Mesodermal cell (in vitro differentiated cells): ENCODE data around the gene TYW3.

Experiments used
- H3K27ac ChIP-seq: 2 replicates; pipeline ENCODE4 v1.7.0; 2013; ENCODE audit warnings: mild to moderate bottlenecking, low read depth, low read length, moderate library complexity; ENCODE audit not compliant: severe bottlenecking
- H3K36me3 ChIP-seq: 2 replicates; pipeline ENCODE4 v1.7.1; 2013; ENCODE audit warnings: mild to moderate bottlenecking, low read length, moderate library complexity; ENCODE audit not compliant: control insufficient read depth, insufficient read depth
- H3K4me1 ChIP-seq: one replicate; pipeline ENCODE4 v1.7.1; 2013; ENCODE audit warnings: mild to moderate bottlenecking, low read length; ENCODE audit not compliant: insufficient read depth, control insufficient read depth, poor library complexity, severe bottlenecking
- H3K4me3 ChIP-seq: 2 replicates; pipeline ENCODE4 v1.7.0; 2013; ENCODE audit warnings: low read length, control low read depth, mild to moderate bottlenecking; ENCODE audit not compliant: insufficient read depth, poor library complexity, severe bottlenecking; ENCODE audit errors: extremely low read depth
- H3K9me3 ChIP-seq: 2 replicates; pipeline ENCODE4 v1.7.1; 2013; ENCODE audit warnings: mild to moderate bottlenecking, low read length, moderate library complexity; ENCODE audit not compliant: control insufficient read depth
- WGBS, 2 experiments: methylation state at CpG; one replicate each; pipeline ENCODE4 v1.1.5; 2013; ENCODE audit warnings: missing lambda C conversion rate in 2 of 2; ENCODE audit not compliant: insufficient coverage in 2 of 2; 5-methylcytosine and 5-hydroxymethylcytosine counted together

TYW3 gene

GRCh38 chr1:74780594-74780993 is 47.6 kb downstream of the TYW3 start:
- Histone ChIP-seq H3K27ac (no peak overlapping the region), H3K36me3 (no peaks in the 10 kb centered on the region), H3K4me3 (no peak overlapping the region), H3K9me3 (no peaks in the 10 kb centered on the region), H3K4me1 (no peaks in the 10 kb centered on the region)
- 33% methylated on average over 1 of the region's 2 CpGs; no CpG with 5 or more reads in 1 of the 2 experiments for WGBS, 2 experiments

GRCh38 chr1:74785944-74786343 is 53.0 kb downstream of the TYW3 start:
- no peaks in the 10 kb centered on the region for H3K4me1 ChIP-seq
- no peaks in the 10 kb centered on the region for H3K36me3 ChIP-seq
- H3K4me3 ChIP-seq, result no peak overlapping the region

GRCh38 chr1:74790453-74790852 is 57.5 kb downstream of the TYW3 start:
- Histone ChIP-seq H3K4me3 (no peak overlapping the region), H3K27ac (no peak overlapping the region), H3K36me3 (no peaks in the 10 kb centered on the region), H3K9me3 (no peaks in the 10 kb centered on the region), H3K4me1 (no peaks in the 10 kb centered on the region)

More at GRCh38 chr1:74785944-74786343, 53.0 kb downstream of the TYW3 start:
- H3K27ac ChIP-seq, result no peak overlapping the region
- no peaks in the 10 kb centered on the region for H3K9me3 ChIP-seq

- Histone ChIP-seq H3K36me3 (no peaks in the 10 kb centered on the region), H3K4me1 (no peaks in the 10 kb centered on the region), H3K9me3 (no peaks in the 10 kb centered on the region), H3K27ac (no peak overlapping the region), H3K4me3 (no peak overlapping the region)
- no CpG with 5 or more reads among the region's 2 CpGs for WGBS, 2 experiments
These were observed 58.5 kb downstream of the TYW3 start for GRCh38 chr1:74791491-74791890.

- Histone ChIP-seq H3K36me3 (no peaks in the 10 kb centered on the region), H3K4me3 (no peak overlapping the region), H3K9me3 (no peaks in the 10 kb centered on the region), H3K27ac (no peak overlapping the region), H3K4me1 (no peaks in the 10 kb centered on the region)
These were observed 66.2 kb downstream of the TYW3 start for GRCh38 chr1:74799119-74799657.

- Histone ChIP-seq H3K9me3 (no peaks in the 10 kb centered on the region), H3K27ac (peak overlapping the region; percentile 60), H3K36me3 (no peaks in the 10 kb centered on the region), H3K4me1 (no peaks in the 10 kb centered on the region), H3K4me3 (no peak overlapping the region)
- 89 to 96% methylated on average over 4 to 7 of the region's 9 CpGs for WGBS, 2 experiments
These were observed 78.7 kb downstream of the TYW3 start for GRCh38 chr1:74811436-74812179.

- Histone ChIP-seq H3K9me3 (no peaks in the 10 kb centered on the region), H3K36me3 (no peaks in the 10 kb centered on the region), H3K4me1 (no peaks in the 10 kb centered on the region), H3K4me3 (no peak overlapping the region), H3K27ac (no peak overlapping the region)
- 50 to 83% methylated on average over 1 of the region's 1 CpG for WGBS, 2 experiments
These were observed 79.2 kb downstream of the TYW3 start for GRCh38 chr1:74812180-74812541.
